K562 (cell line): ENCODE measurements around the gene MDN1. TPM values are rescaled to one million over a fixed set of nuclear protein-coding genes. Genes with fewer than 3 reads are reported as not detected.

Source experiments
- ATAC-seq: fragments of 200-7000 bp; cut with Tn5 transposase; 3 replicates; pipeline ENCODE4 v1.9.1; 2020; ENCODE audit warnings: moderate library complexity
- BruUV-seq: library from RNA; stranded (reverse); fragments of 400-500 nt; replicated peaks from 2 replicates; lab custom pipeline; 2021; lab: Mats Ljungman, UMichigan
- CTCF ChIA-PET: fragments of 300-600 bp; formaldehyde crosslinking; extraction: SDS; loops from one replicate; lab custom pipeline; 2021; ENCODE audit warnings: low intra/inter-chr PET ratio; lab: Yijun Ruan, JAX
- POLR2A ChIA-PET: fragments of 300-600, 350-650 bp; sonication (Branson Sonifier 250); formaldehyde crosslinking; extraction: SDS; loops from one replicate; lab custom pipeline; 2021; ENCODE audit warnings: antibody characterized with exemption, inconsistent platforms; lab: Yijun Ruan, JAX
- DNase-seq, 4 experiments: peaks; one replicate each; pipeline versions ENCODE4 v3.0.0 to v3.0.0-alpha.2; 2011 to 2018; ENCODE audit warnings: low spot score in 3 of 4, mixed read lengths in 3 of 4; ENCODE audit errors: extremely low read depth in 1 of 4
- FAIRE-seq: peaks from 2 replicates; lab custom pipeline; 2011; peaks lifted over from hg19 to GRCh38; lab: Jason Lieb, UNC
- H2AFZ ChIP-seq: 2 replicates; pipeline ENCODE4 v1.6.0; 2011; ENCODE audit warnings: low read depth, low read length, control low read depth, inconsistent platforms
- H3K27ac ChIP-seq: fragments of 200-600 bp; 3 replicates; pipeline ENCODE4 v1.8.0; 2011; ENCODE audit warnings: low read depth, mild to moderate bottlenecking, control low read depth, inconsistent platforms, low read length, moderate library complexity, mixed read lengths; ENCODE audit errors: extremely low read depth
- H3K27me3 ChIP-seq, 2 experiments: fragments of 300-600 bp in 1 of 2; 2 replicates in 1 of 2; 3 replicates in 1 of 2; pipeline versions ENCODE4 v1.6.0 to v1.8.0; 2011; ENCODE audit warnings: inconsistent platforms in 2 of 2, low read length in 2 of 2, mild to moderate bottlenecking in 1 of 2, mixed read lengths in 1 of 2, moderate library complexity in 1 of 2; ENCODE audit not compliant: control insufficient read depth in 2 of 2, insufficient read depth in 2 of 2
- H3K36me3 ChIP-seq: fragments of 300-600 bp; 3 replicates; pipeline ENCODE4 v1.8.0; 2011; ENCODE audit warnings: mild to moderate bottlenecking, low read length, inconsistent platforms; ENCODE audit not compliant: control insufficient read depth, insufficient read depth
- H3K4me1 ChIP-seq, 2 experiments: fragments of 200-600 bp in 1 of 2; replicated peaks in 1 of 2; 2 replicates in 1 of 2; 3 replicates in 1 of 2; pipeline versions ENCODE4 v1.5.1 to v1.8.0; 2011; ENCODE audit warnings: inconsistent platforms in 2 of 2, low read length in 2 of 2, mild to moderate bottlenecking in 1 of 2, mixed read lengths in 1 of 2, moderate library complexity in 1 of 2; ENCODE audit not compliant: control insufficient read depth in 2 of 2, insufficient read depth in 2 of 2
- H3K4me2 ChIP-seq: 2 replicates; pipeline ENCODE4 v1.6.1; 2011; ENCODE audit warnings: low read length, control low read depth, inconsistent platforms, mixed read lengths; ENCODE audit not compliant: insufficient read depth
- H3K4me3 ChIP-seq: fragments of 200-600 bp; sonication (generic), shearing (Covaris generic); 2 replicates; pipeline ENCODE4 v1.5.1; 2016; ENCODE audit warnings: control low read depth, inconsistent platforms
- H3K79me2 ChIP-seq: fragments of 200-600 bp; 3 replicates; pipeline ENCODE4 v1.8.0; 2011; ENCODE audit warnings: low read length, inconsistent platforms; ENCODE audit not compliant: control insufficient read depth, insufficient read depth
- H3K9ac ChIP-seq, 2 experiments: 2 replicates each; pipeline versions ENCODE4 v1.6.0 to v1.6.1; 2011; ENCODE audit warnings: low read depth in 2 of 2, low read length in 2 of 2, control low read depth in 1 of 2, inconsistent platforms in 1 of 2, mild to moderate bottlenecking in 1 of 2, mixed read lengths in 1 of 2; ENCODE audit not compliant: insufficient read depth in 1 of 2
- H3K9me1 ChIP-seq: one replicate; pipeline ENCODE4 v1.6.0; 2011; ENCODE audit warnings: inconsistent platforms, mild to moderate bottlenecking, low read length, moderate library complexity; ENCODE audit not compliant: control insufficient read depth, insufficient read depth
- H3K9me3 ChIP-seq: replicated peaks from 2 replicates; pipeline ENCODE4 v1.5.1; 2011; ENCODE audit warnings: low read depth, low read length, inconsistent platforms; ENCODE audit not compliant: control insufficient read depth, insufficient read depth
- H4K20me1 ChIP-seq: replicated peaks from 2 replicates; pipeline ENCODE4 v1.6.1; 2011; ENCODE audit warnings: low read length, inconsistent platforms, mixed read lengths; ENCODE audit not compliant: control insufficient read depth, insufficient read depth
- CBX8 ChIP-seq: fragments of 200-600 bp; sonication (generic); IDR thresholded peaks from 2 replicates; pipeline ENCODE4 v1.6.1; 2012; ENCODE audit warnings: borderline replicate concordance, mixed run types, low read depth, mild to moderate bottlenecking, moderate library complexity, mixed read lengths, low read length, control low read depth, inconsistent platforms; ENCODE audit not compliant: poor library complexity, severe bottlenecking; ENCODE audit errors: extremely low read depth
- CSDE1 ChIP-seq, 2 experiments: fragments of 450-650 bp; IDR thresholded peaks; 2 replicates each; pipeline ENCODE4 v1.6.1; 2016; ENCODE audit warnings: mild to moderate bottlenecking in 1 of 2
- FOS ChIP-seq: IDR thresholded peaks from 3 replicates; pipeline ENCODE4 v1.6.1; 2011; ENCODE audit not compliant: insufficient read length; ENCODE audit errors: extremely low read depth
- HMGN3 ChIP-seq: IDR thresholded peaks from 2 replicates; pipeline ENCODE4 v1.6.1; 2011; ENCODE audit warnings: borderline replicate concordance, low read depth, mild to moderate bottlenecking, mixed read lengths, low read length; ENCODE audit not compliant: insufficient read length; ENCODE audit errors: extremely low read depth
- HNRNPL ChIP-seq: fragments of 200-400 bp; formaldehyde crosslinking; IDR thresholded peaks from 2 replicates; pipeline ENCODE4 v1.6.1; 2017; ENCODE audit warnings: low read depth, mild to moderate bottlenecking, low read length
- KDM1A ChIP-seq, 2 experiments: fragments of 450-650 bp; IDR thresholded peaks; 2 replicates each; pipeline ENCODE4 v1.6.1; 2016; ENCODE audit warnings: mild to moderate bottlenecking in 2 of 2
- MTA2 ChIP-seq: fragments of 450-650 bp; IDR thresholded peaks from 2 replicates; pipeline ENCODE4 v1.6.1; 2016; ENCODE audit warnings: low read depth
- SMARCB1 ChIP-seq: IDR thresholded peaks from 2 replicates; pipeline ENCODE4 v1.6.1; 2011; ENCODE audit warnings: improper control_type of control experiment, low read depth; ENCODE audit not compliant: insufficient read length
- SRSF3 ChIP-seq: fragments of 200-400 bp; formaldehyde crosslinking; IDR thresholded peaks from 2 replicates; pipeline ENCODE4 v1.6.1; 2016; ENCODE audit warnings: mild to moderate bottlenecking, low read length, moderate library complexity; ENCODE audit not compliant: insufficient read depth
- ZC3H8 ChIP-seq: fragments of 450-650 bp; IDR thresholded peaks from 2 replicates; pipeline ENCODE4 v1.6.1; 2017
- ZNF121 ChIP-seq: sonication (generic); formaldehyde crosslinking; conservative IDR thresholded peaks from 2 replicates; pipeline ENCODE4 v1.8.0; 2022; ENCODE audit warnings: missing genetic modification reagents
- ZNF436 ChIP-seq: fragments of 250-450, 450-650 bp; sonication (Bioruptor Pico); formaldehyde crosslinking; IDR thresholded peaks from 2 replicates; pipeline ENCODE4 v1.7.0; 2020; ENCODE audit warnings: mild to moderate bottlenecking
- WGBS: fragments of 100-300 bp; shearing (Covaris generic); methylation state at CpG from one replicate; pipeline ENCODE4 v1.1.6; 2016; ENCODE audit warnings: low coverage, mixed read lengths; ENCODE audit not compliant: insufficient coverage; ENCODE audit errors: missing lambda C conversion rate; 5-methylcytosine and 5-hydroxymethylcytosine counted together
- in situ Hi-C: fragments of 300-500 bp; cut with MboI; formaldehyde crosslinking; loops from 4 replicates; pipeline ENCODE4 v1.15.0; 2018; ENCODE audit warnings: inconsistent platforms, mixed read lengths
- intact Hi-C: fragments of 100-400 bp; cut with micrococcal nuclease; formaldehyde crosslinking; loops from 2 replicates; pipeline ENCODE4 v1.14.2; 2022
- polyA plus RNA-seq, 8 experiments: library from polyadenylated mRNA; depleted of rRNA in 4 of 8; stranded (reverse) in 5 of 8; unstranded in 3 of 8; fragments of >200 nt; fragmentation: Nextera tagmentation in 2 of 8; fragmentation: Illumina TruSeq in 1 of 8; extraction: Ambion mirVana in 2 of 8; extraction: Trizol in 1 of 8; gene quantifications; 2 replicates each; pipeline versions ENCODE4 v1.2.1 to v1.2.3, GENCODE V29; 2011 to 2014; ENCODE audit warnings: inconsistent platforms in 1 of 8, missing spikeins in 1 of 8
- total RNA-seq, 7 experiments: library from RNA; depleted of rRNA in 6 of 7; stranded (reverse); fragments of >200 nt in 6 of 7; fragmentation: Illumina TruSeq in 2 of 7; extraction: Trizol in 2 of 7; gene quantifications; 2 replicates each; pipeline versions ENCODE4 v1.2.1 to v1.2.3, GENCODE V29; 2011 to 2021; ENCODE audit warnings: low replicate concordance in 1 of 7
- TF ChIP-seq, protein P1 (sequence below): fragments of 250-450 bp; sonication (Bioruptor Pico); IDR thresholded peaks from 2 replicates; pipeline ENCODE4 v1.6.1; 2021; ENCODE audit warnings: mild to moderate bottlenecking
- TF ChIP-seq, protein P2 (sequence below): fragments of 250-450 bp; sonication (Bioruptor Pico); IDR thresholded peaks from 2 replicates; pipeline ENCODE4 v1.5.1; 2021; ENCODE audit warnings: mild to moderate bottlenecking
- TF ChIP-seq, protein P3 (sequence below), 3 experiments: IDR thresholded peaks in 2 of 3; conservative IDR thresholded peaks in 1 of 3; 2 replicates each; pipeline ENCODE4 v1.5.1; 2011 to 2012; ENCODE audit warnings: low read length in 3 of 3, mild to moderate bottlenecking in 3 of 3, control low read depth in 2 of 3, improper control_type of control experiment in 1 of 3, inconsistent platforms in 1 of 3, low read depth in 1 of 3, mixed read lengths in 1 of 3, moderate library complexity in 1 of 3; ENCODE audit not compliant: insufficient read depth in 2 of 3
- TF ChIP-seq, protein P4 (sequence below): fragments of 250-450 bp; sonication (Bioruptor Pico); IDR thresholded peaks from 2 replicates; pipeline ENCODE4 v1.4.0; 2020; ENCODE audit warnings: mild to moderate bottlenecking, moderate library complexity
- TF ChIP-seq, protein P5 (sequence below): sonication (generic); IDR thresholded peaks from 2 replicates; pipeline ENCODE4 v1.6.1; 2016

MDN1 gene
- total and polyA plus RNA-seq, 9 of the 15 experiments (the other 6 are each of a cell fraction or from before 2014, with no cell fraction given): 25.6 to 93.6 (median 43.0) TPM

DNA sequence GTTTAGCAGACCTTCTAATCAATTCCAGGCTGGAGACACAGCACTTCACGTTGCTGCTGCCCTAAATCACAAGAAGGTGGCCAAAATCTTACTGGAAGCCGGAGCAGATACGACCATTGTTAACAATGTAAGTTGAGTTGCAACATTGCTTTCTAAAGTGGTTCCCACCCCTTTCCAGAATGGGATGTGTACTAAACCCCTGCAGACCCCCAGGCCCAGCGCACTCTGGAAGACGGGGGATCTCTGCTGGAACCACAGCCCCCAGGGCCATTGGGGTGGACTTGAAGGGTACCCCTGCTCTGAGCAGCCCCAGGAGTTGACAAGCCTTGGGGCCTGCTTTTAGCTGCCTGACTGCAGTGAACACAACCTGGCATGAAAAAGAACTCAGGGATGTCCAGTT is 203.1 kb downstream of the MDN1 start:
- no peak for FAIRE-seq
- Histone ChIP-seq H4K20me1 (no peaks in the 10 kb centered on the region), H3K4me3 (no peak overlapping the region), H3K27me3 (peaks cover 19 to 43% of the 10 kb centered on the region in 2 experiments), H3K4me2 (no peak overlapping the region), H3K79me2 (no peaks in the 10 kb centered on the region), H3K27ac (no peak overlapping the region), H3K9me1 (no peaks in the 10 kb centered on the region), H2AFZ (no peak overlapping the region), H3K9ac (no peak overlapping the region), H3K36me3 (no peaks in the 10 kb centered on the region), H3K9me3 (no peaks in the 10 kb centered on the region), H3K4me1 (no peaks in the 10 kb centered on the region)
- BruUV-seq: no TSS peak
- ChIA-PET CTCF (no interaction called here), POLR2A (interaction anchor here (0.6 kb wide), 1 partner anchor 16 kb away, joined by 4 read pairs; no protein-coding TSS in a partner anchor)
- DNase-seq: no peak
- intact Hi-C loops: no loop called here
- in situ Hi-C loops: loop anchor here (25.0 kb wide), 1 partner anchor 629 kb away; no protein-coding TSS in a partner anchor
- 14% methylated on average over 5 of the region's 5 CpGs for WGBS
- no peak for ATAC-seq
- no peak for TF ChIP-seq ZNF436
- TF ChIP-seq KDM1A (IDR thresholded peaks at IDR 0.05): no peak
- no peak for TF ChIP-seq MTA2
- TF ChIP-seq CSDE1 (IDR thresholded peaks at IDR 0.05): no peak
- TF ChIP-seq, protein P1, sequence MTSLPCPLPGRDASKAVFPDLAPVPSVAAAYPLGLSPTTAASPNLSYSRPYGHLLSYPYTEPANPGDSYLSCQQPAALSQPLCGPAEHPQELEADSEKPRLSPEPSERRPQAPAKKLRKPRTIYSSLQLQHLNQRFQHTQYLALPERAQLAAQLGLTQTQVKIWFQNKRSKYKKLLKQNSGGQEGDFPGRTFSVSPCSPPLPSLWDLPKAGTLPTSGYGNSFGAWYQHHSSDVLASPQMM (CRISPR knock-in tag): no peak
- no peak for TF ChIP-seq ZC3H8
- TF ChIP-seq, protein P2, sequence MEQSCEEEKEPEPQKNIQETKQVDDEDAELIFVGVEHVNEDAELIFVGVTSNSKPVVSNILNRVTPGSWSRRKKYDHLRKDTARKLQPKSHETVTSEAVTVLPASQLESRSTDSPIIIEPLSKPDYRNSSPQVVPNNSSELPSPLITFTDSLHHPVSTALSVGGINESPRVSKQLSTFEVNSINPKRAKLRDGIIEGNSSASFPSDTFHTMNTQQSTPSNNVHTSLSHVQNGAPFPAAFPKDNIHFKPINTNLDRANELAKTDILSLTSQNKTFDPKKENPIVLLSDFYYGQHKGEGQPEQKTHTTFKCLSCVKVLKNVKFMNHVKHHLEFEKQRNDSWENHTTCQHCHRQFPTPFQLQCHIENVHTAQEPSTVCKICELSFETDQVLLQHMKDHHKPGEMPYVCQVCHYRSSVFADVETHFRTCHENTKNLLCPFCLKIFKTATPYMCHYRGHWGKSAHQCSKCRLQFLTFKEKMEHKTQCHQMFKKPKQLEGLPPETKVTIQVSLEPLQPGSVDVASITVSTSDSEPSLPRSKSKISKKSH (CRISPR knock-in tag): no peak
- TF ChIP-seq SMARCB1: no peak
- TF ChIP-seq FOS: no peak
- TF ChIP-seq, protein P3, sequence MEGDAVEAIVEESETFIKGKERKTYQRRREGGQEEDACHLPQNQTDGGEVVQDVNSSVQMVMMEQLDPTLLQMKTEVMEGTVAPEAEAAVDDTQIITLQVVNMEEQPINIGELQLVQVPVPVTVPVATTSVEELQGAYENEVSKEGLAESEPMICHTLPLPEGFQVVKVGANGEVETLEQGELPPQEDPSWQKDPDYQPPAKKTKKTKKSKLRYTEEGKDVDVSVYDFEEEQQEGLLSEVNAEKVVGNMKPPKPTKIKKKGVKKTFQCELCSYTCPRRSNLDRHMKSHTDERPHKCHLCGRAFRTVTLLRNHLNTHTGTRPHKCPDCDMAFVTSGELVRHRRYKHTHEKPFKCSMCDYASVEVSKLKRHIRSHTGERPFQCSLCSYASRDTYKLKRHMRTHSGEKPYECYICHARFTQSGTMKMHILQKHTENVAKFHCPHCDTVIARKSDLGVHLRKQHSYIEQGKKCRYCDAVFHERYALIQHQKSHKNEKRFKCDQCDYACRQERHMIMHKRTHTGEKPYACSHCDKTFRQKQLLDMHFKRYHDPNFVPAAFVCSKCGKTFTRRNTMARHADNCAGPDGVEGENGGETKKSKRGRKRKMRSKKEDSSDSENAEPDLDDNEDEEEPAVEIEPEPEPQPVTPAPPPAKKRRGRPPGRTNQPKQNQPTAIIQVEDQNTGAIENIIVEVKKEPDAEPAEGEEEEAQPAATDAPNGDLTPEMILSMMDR (IDR thresholded peaks at IDR 0.05 in 2 of 3, conservative IDR thresholded peaks at IDR 0.05 in 1 of 3; ENCODE audit: insufficient read depth in 2 of 3, low read depth in 1 of 3, low read length in 3 of 3): no peak
- TF ChIP-seq, protein P4, sequence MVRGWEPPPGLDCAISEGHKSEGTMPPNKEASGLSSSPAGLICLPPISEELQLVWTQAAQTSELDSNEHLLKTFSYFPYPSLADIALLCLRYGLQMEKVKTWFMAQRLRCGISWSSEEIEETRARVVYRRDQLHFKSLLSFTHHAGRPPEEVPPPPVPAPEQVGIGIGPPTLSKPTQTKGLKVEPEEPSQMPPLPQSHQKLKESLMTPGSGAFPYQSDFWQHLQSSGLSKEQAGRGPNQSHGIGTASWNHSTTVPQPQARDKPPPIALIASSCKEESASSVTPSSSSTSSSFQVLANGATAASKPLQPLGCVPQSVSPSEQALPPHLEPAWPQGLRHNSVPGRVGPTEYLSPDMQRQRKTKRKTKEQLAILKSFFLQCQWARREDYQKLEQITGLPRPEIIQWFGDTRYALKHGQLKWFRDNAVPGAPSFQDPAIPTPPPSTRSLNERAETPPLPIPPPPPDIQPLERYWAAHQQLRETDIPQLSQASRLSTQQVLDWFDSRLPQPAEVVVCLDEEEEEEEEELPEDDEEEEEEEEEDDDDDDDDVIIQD: no peak
- no peak for TF ChIP-seq SRSF3
- TF ChIP-seq HNRNPL: no peak
- TF ChIP-seq CBX8: no peak
- TF ChIP-seq HMGN3: no peak
- no peak for TF ChIP-seq ZNF121 (CRISPR knock-in tag)
- TF ChIP-seq, protein P5, sequence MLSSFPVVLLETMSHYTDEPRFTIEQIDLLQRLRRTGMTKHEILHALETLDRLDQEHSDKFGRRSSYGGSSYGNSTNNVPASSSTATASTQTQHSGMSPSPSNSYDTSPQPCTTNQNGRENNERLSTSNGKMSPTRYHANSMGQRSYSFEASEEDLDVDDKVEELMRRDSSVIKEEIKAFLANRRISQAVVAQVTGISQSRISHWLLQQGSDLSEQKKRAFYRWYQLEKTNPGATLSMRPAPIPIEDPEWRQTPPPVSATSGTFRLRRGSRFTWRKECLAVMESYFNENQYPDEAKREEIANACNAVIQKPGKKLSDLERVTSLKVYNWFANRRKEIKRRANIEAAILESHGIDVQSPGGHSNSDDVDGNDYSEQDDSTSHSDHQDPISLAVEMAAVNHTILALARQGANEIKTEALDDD: no peak
